Measurements from ENCODE around the gene FGF1. TPM values are rescaled to one million over a fixed set of nuclear protein-coding genes. Genes with fewer than 3 reads are reported as not detected.

The FGF1 gene
- total RNA-seq, 1 donor from 2014 or later = not detected

GRCh38 chr5:142663246-142663645 is 22.6 kb downstream of the FGF1 start:
- no peaks in the 10 kb centered on the region for H3K27me3 ChIP-seq
- no peak overlapping the region for H3K4me2 ChIP-seq
- no peaks in the 10 kb centered on the region for H3K9me3 ChIP-seq (ENCODE audit: low read depth)
- no peaks in the 10 kb centered on the region for H3K36me3 ChIP-seq
- DNase-seq (ENCODE audit: low spot score) = no peak
- H3K4me3 ChIP-seq = no peak overlapping the region
- H3K4me1 ChIP-seq = peaks cover 5% of the 10 kb centered on the region
- Mint-ChIP-seq H3K9me3 (no peaks in the 10 kb centered on the region), H3K27me3 (ENCODE audit: insufficient read depth, low read depth) (peaks cover 5% of the 10 kb centered on the region), H3K4me3 (no peak overlapping the region), H3K36me3 (no peaks in the 10 kb centered on the region), H3K27ac (no peak overlapping the region), H3K4me1 (no peaks in the 10 kb centered on the region)
- H3F3A ChIP-seq (ENCODE audit: low read depth) = no peaks in the 10 kb centered on the region
- no peaks in the 10 kb centered on the region for H3K79me2 ChIP-seq (ENCODE audit: low read depth)
- no peak overlapping the region for H3K27ac ChIP-seq
- no peak overlapping the region for H3K9ac ChIP-seq
- H2AFZ ChIP-seq (replicated peaks) = no peak overlapping the region
- no peak for TF ChIP-seq CTCF (IDR thresholded peaks at IDR 0.05)
- TF ChIP-seq EZH2phosphoT487 (IDR thresholded peaks at IDR 0.05) = no peak
- TF ChIP-seq EZH2 (IDR thresholded peaks at IDR 0.05) = no peak
- no peaks in the 10 kb centered on the region for H4K20me1 ChIP-seq (ENCODE audit: low read depth)

GRCh38 chr5:142661957-142662356 is 23.9 kb downstream of the FGF1 start:
- Histone ChIP-seq H3K4me2 (no peak overlapping the region), H3K9ac (no peak overlapping the region), H2AFZ (replicated peaks) (no peak overlapping the region), H3K9me3 (ENCODE audit: low read depth) (no peaks in the 10 kb centered on the region), H3K79me2 (ENCODE audit: low read depth) (no peaks in the 10 kb centered on the region), H3K27me3 (no peaks in the 10 kb centered on the region), H3K4me3 (no peak overlapping the region), H3K4me1 (no peaks in the 10 kb centered on the region), H4K20me1 (ENCODE audit: low read depth) (no peaks in the 10 kb centered on the region), H3K27ac (no peak overlapping the region), H3F3A (ENCODE audit: low read depth) (no peaks in the 10 kb centered on the region), H3K36me3 (no peaks in the 10 kb centered on the region)
- peaks cover 5% of the 10 kb centered on the region for H3K27me3 Mint-ChIP-seq (ENCODE audit: insufficient read depth, low read depth)
- no peak overlapping the region for H3K4me3 Mint-ChIP-seq
- no peaks in the 10 kb centered on the region for H3K9me3 Mint-ChIP-seq
- no peaks in the 10 kb centered on the region for H3K36me3 Mint-ChIP-seq
- TF ChIP-seq EZH2phosphoT487 (IDR thresholded peaks at IDR 0.05) (no peak), EZH2 (IDR thresholded peaks at IDR 0.05) (no peak), CTCF (IDR thresholded peaks at IDR 0.05) (no peak)
- H3K4me1 Mint-ChIP-seq = no peaks in the 10 kb centered on the region
- no peak for DNase-seq (ENCODE audit: low spot score)
- H3K27ac Mint-ChIP-seq = no peak overlapping the region

- no peak for DNase-seq (ENCODE audit: low spot score)
- TF ChIP-seq CTCF (IDR thresholded peaks at IDR 0.05) = no peak
- TF ChIP-seq EZH2 (IDR thresholded peaks at IDR 0.05) = no peak
- TF ChIP-seq EZH2phosphoT487 (IDR thresholded peaks at IDR 0.05) = no peak
- H3F3A ChIP-seq (ENCODE audit: low read depth) = no peaks in the 10 kb centered on the region
- H2AFZ ChIP-seq (replicated peaks) = no peak overlapping the region
- no peaks in the 10 kb centered on the region for H3K79me2 ChIP-seq (ENCODE audit: low read depth)
- no peaks in the 10 kb centered on the region for H3K9me3 Mint-ChIP-seq
- peaks cover 5% of the 10 kb centered on the region for H3K27me3 Mint-ChIP-seq (ENCODE audit: insufficient read depth, low read depth)
- no peak overlapping the region for H3K9ac ChIP-seq
- H3K27ac Mint-ChIP-seq = no peak overlapping the region
- H3K4me2 ChIP-seq = no peak overlapping the region
- no peak overlapping the region for H3K27ac ChIP-seq
- H3K4me3 ChIP-seq = no peak overlapping the region
- no peaks in the 10 kb centered on the region for H3K4me1 ChIP-seq
- no peaks in the 10 kb centered on the region for H3K9me3 ChIP-seq (ENCODE audit: low read depth)
- no peaks in the 10 kb centered on the region for H3K36me3 Mint-ChIP-seq
- no peaks in the 10 kb centered on the region for H4K20me1 ChIP-seq (ENCODE audit: low read depth)
- no peaks in the 10 kb centered on the region for H3K27me3 ChIP-seq
- H3K4me1 Mint-ChIP-seq = no peaks in the 10 kb centered on the region
- H3K36me3 ChIP-seq = no peaks in the 10 kb centered on the region
- H3K4me3 Mint-ChIP-seq = no peak overlapping the region
These were observed 24.7 kb downstream of the FGF1 start for GRCh38 chr5:142661143-142661542.
